ENCODE results near the gene OLFML2A. TPM values are rescaled to one million over a fixed set of nuclear protein-coding genes. Genes with fewer than 3 reads are reported as not detected.

The OLFML2A gene
- total RNA-seq, 1 experiment from 2014 or later: 5.8 TPM

DNA sequence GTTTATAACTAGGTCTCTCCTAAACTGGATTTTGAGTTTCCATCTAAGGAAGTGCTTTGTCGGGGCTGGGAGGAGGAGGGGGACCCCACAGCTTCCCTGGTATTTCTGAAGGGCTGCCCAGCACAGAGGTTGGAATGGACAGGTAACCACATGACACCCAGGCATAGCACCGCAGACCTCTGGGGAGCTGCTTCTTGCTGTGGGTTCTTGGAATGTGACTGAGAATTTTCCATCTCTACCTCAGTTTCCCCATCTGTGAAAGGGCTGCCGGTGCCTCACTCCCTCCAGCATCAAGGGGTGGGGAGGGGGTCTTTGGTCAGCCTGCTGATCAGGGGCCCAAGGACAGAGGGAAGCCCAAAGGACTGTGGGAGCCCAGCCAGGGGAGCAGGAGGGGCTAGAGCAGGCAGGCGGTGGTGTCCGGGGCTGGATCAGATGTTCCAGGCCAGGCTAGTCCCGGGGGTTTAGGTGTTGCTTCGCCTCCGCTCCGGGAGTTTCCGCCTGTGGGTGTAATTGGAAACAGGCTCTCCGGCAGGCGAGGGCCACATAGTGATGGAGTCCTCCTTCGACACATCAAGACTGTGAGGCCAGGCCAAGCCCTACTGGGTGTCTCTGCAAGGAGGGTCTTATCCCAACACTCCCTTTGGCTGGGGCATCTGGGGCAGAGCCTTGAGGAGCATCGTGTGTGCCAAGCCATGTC lies 3.3 kb downstream of the OLFML2A start:
- no peak overlapping the region for H4K8ac ChIP-seq (replicated peaks; ENCODE audit: insufficient read length, low read depth, low read length)
- DNase-seq: no peak
- no peak overlapping the region for H3T11ph ChIP-seq (ENCODE audit: low read length)
- peaks cover 9% of the 10 kb centered on the region for H3K23me2 ChIP-seq (ENCODE audit: insufficient read length, low read depth, low read length, poor library complexity, severe bottlenecking)
- no peak overlapping the region for H2BK12ac ChIP-seq (ENCODE audit: insufficient read length, low read depth, low read length)
- no peak overlapping the region for H3K56ac ChIP-seq (ENCODE audit: insufficient read length, low read depth, low read length)
- H3K4ac ChIP-seq (ENCODE audit: low read depth, low read length): no peak overlapping the region
- H3K4me1 ChIP-seq (ENCODE audit: insufficient read depth, low read length): peaks cover 5% of the 10 kb centered on the region; the same call in 1 of the 2 replicates
- H3K9me3 ChIP-seq (ENCODE audit: control insufficient read depth, low read depth, low read length): no peaks in the 10 kb centered on the region
- H3K4me1 Mint-ChIP-seq: peaks cover 19 to 35% of the 10 kb centered on the region in 2 experiments
- peaks cover 2% of the 10 kb centered on the region; the same call in 1 of the 2 replicates for H3K27me3 ChIP-seq (ENCODE audit: insufficient read depth, low read length)
- H3K36me3 Mint-ChIP-seq (ENCODE audit: insufficient read depth in 1 of 3, low read depth in 3 of 3): no peaks in the 10 kb centered on the region; a peak in 1 of 7 replicates
- peaks cover 29% of the 10 kb centered on the region for H3K27me3 Mint-ChIP-seq (ENCODE audit: low read depth)
- H2BK20ac ChIP-seq (ENCODE audit: low read depth, low read length, poor library complexity, severe bottlenecking): no peak overlapping the region
- H3K9me3 Mint-ChIP-seq: peaks cover 2% of the 10 kb centered on the region in 2 experiments; a peak in 1 of 5 replicates
- peak overlapping the region in 1 of 2 experiments; percentile 59; a peak in 2 of 5 replicates for H3K4me3 Mint-ChIP-seq
- no peak overlapping the region for H2BK15ac ChIP-seq (ENCODE audit: low read depth, low read length)
- no CpG with 5 or more reads among the region's 14 CpGs for WGBS (ENCODE audit: extremely low coverage, insufficient read length, low lambda C conversion rate)
- no peak overlapping the region for H2AK5ac ChIP-seq (ENCODE audit: insufficient read length, low read length)
- no peaks in the 10 kb centered on the region for H3K79me1 ChIP-seq (ENCODE audit: insufficient read depth, low read depth, low read length, poor library complexity, severe bottlenecking)
- H3K18ac ChIP-seq (ENCODE audit: insufficient read length, low read depth, low read length): peak overlapping the region; percentile 7
- H2BK5ac ChIP-seq (ENCODE audit: insufficient read length, low read length): no peak overlapping the region
- H3K27ac ChIP-seq (ENCODE audit: insufficient read length, low read depth, low read length): no peak overlapping the region
- no peak overlapping the region for H3K23ac ChIP-seq (ENCODE audit: insufficient read length, low read depth, low read length)
- peak overlapping the region in 2 of 3 experiments; percentile 84 to 97; a peak in 3 of 7 replicates for H3K27ac Mint-ChIP-seq
- H4K20me1 ChIP-seq (ENCODE audit: control insufficient read depth, insufficient read depth, insufficient read length): no peaks in the 10 kb centered on the region
- no peaks in the 10 kb centered on the region for H3K79me2 ChIP-seq (ENCODE audit: insufficient read depth, low read length)
- no peak overlapping the region for H4K91ac ChIP-seq (ENCODE audit: insufficient read length, low read depth, low read length)
- H2BK120ac ChIP-seq (ENCODE audit: low read depth, low read length, poor library complexity, severe bottlenecking): no peak overlapping the region
- no peak overlapping the region for H3K4me2 ChIP-seq (ENCODE audit: insufficient read depth, insufficient read length, low read length)
- H3K9ac ChIP-seq (ENCODE audit: extremely low read depth, insufficient read length, low read length): no peak overlapping the region
- no peak overlapping the region for H4K5ac ChIP-seq (ENCODE audit: insufficient read length, low read depth, low read length)
- no peak overlapping the region for H2AFZ ChIP-seq (ENCODE audit: low read length)
- TF ChIP-seq, protein P1, sequence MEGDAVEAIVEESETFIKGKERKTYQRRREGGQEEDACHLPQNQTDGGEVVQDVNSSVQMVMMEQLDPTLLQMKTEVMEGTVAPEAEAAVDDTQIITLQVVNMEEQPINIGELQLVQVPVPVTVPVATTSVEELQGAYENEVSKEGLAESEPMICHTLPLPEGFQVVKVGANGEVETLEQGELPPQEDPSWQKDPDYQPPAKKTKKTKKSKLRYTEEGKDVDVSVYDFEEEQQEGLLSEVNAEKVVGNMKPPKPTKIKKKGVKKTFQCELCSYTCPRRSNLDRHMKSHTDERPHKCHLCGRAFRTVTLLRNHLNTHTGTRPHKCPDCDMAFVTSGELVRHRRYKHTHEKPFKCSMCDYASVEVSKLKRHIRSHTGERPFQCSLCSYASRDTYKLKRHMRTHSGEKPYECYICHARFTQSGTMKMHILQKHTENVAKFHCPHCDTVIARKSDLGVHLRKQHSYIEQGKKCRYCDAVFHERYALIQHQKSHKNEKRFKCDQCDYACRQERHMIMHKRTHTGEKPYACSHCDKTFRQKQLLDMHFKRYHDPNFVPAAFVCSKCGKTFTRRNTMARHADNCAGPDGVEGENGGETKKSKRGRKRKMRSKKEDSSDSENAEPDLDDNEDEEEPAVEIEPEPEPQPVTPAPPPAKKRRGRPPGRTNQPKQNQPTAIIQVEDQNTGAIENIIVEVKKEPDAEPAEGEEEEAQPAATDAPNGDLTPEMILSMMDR (conservative IDR thresholded peaks at IDR 0.05): no peak
- no peak overlapping the region for H3K14ac ChIP-seq (ENCODE audit: insufficient read depth, low read length)
